NCI-H82 treated with DMSO at 0.1 percent for 48 hours (cell line): Measurements from ENCODE around the gene ZBTB9.
"Not testable (repeated sequence)": the region's sequence is repeated elsewhere in the genome, so short reads cannot be mapped to it uniquely, and the experiment has no call there.

Experiments used
- DNase-seq: peaks from one replicate; lab custom pipeline; 2025; ENCODE audit not compliant: unreplicated experiment; lab: John Stamatoyannopoulos, UW

Gene ZBTB9

DNA sequence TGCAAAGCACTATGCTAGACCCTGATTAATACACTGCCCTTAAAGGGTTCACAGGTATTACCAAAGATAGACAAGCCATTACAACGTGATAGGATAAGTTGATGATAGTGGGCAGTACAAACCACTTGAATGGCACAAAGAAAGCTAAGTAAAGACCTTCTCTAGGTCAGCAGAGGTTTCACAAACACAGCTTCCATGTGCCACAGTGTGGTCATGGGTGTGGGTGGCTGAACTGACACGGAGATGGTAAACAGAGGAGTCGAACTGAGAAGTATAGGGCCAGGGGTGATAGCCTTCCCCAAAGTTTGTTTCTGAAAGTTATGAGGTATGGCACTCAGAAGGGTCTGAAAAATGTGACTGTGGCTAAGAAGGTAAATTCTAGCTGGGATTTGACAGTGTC is 4.3 kb downstream of the ZBTB9 start:
- no peak for DNase-seq

DNA sequence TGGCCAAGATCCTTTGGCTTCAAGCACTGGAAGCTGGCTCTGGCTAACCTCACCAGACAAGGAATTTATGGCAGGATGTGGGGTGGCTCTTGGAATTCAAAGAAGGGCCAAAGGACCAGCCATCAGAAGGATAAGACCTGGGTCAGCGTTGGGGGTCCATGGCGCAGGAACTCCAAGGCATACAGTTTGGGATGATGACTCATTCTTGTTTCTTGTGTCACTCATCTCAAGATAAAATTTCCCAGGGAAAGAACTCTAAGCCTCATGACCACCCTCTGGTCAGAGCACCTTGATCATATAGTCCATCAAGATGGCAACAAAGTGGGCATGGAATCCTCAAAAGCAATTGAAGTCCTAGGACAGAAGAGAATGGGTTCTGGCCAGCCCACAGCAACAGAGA is 4.8 kb downstream of the ZBTB9 start:
- no peak for DNase-seq

- DNase-seq = no peak
Observed at GRCh38 chr6:33466075-33466735, 11.8 kb downstream of the ZBTB9 start.

GRCh38 chr6:33467091-33467490 is 12.7 kb downstream of the ZBTB9 start:
- DNase-seq = no peak

GRCh38 chr6:33469661-33470060 is 15.3 kb downstream of the ZBTB9 start:
- no peak for DNase-seq

DNA sequence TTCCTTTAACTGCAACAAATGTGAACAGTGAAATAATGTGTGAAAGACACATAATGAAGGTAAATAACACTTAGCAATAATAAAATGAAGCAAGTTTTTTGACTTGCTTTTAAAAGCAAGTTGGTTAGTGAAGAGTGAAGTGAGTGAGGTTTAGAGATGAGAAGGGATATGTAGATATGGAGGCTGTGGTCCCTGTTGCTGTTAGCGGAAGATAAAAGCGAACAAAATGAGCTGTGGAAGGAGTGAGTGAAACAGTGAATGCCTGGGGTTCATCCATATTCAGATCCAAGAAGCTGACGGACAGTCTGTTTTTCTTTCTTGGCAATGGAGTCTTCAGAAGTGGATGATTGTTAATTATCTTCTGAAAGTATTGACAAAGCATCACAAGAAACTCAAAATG is 23.5 kb downstream of the ZBTB9 start:
- DNase-seq = no peak

DNA sequence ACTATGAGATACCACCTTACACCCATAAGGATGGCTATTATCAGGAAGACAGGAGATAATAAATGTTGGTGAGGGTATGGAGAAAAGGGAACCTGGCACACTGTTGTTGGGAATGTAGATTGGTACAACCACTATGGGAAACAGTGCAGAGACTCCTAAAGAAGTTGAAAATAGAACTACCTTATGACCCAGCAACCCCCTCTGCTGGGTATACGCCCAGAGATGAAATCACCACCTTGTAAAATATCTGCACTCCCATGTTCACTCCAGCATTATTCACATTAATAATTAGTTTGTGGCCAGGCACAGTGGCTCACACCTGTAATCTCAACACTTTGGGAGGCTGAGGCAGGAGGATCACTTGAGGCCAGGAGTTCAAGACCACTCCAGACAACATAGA is 26.8 kb downstream of the ZBTB9 start:
- no peak for DNase-seq

- not testable (repeated sequence) for DNase-seq
Observed at GRCh38 chr6:33482620-33483019, 28.2 kb downstream of the ZBTB9 start.

DNA sequence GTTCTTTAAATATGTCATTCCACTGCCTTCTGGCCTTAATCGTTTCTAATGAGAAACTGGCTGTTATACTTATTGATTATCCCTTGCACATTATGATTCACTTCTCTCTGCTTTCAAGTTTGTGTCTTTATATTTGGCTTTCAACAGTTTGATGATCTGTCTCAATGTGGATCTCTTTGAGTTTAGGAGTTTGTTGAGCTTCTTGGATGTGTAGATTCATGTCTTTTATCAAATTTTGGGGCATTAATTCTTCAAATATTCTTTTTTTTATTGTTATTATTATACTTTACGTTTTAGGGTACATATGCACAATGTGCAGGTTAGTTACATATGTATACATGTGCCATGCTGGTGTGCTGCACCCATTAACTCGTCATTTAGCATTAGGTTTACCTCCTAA is 29.3 kb downstream of the ZBTB9 start:
- no peak for DNase-seq

DNA sequence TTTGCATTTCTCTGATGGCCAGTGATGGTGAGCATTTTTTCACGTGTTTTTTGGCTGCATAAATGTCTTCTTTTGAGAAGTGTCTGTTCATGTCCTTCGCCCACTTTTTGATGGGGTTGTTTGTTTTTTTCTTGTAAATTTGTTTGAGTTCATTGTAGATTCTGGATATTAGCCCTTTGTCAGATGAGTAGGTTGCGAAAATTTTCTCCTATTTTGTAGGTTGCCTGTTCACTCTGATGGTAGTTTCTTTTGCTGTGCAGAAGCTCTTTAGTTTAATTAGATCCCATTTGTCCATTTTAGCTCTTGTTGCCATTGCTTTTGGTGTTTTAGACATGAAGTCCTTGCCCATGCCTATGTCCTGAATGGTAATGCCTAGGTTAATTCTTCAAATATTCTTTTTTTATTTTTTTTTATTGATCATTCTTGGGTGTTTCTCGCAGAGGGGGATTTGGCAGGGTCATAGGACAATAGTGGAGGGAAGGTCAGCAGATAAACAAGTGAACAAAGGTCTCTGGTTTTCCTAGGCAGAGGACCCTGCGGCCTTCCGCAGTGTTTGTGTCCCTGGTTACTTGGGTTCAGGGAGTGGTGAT is 30.4 kb downstream of the ZBTB9 start:
- not testable (repeated sequence) for DNase-seq

DNA sequence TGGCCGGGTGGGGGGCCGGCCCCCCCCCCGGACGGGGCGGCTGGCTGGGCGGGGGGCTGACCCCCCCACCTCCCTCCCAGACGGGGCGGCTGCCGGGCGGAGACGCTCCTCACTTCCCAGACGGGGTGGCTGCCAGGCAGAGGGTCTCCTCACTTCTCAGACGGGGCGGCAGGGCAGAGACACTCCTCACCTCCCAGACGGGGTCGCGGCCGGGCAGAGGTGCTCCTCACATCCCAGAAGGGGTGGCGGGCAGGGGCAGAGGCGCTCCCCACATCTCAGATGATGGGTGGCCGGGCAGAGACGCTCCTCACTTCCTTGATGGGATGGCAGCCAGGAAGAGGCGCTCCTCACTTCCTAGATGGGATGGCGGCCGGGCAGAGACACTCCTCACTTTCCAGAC is 31.3 kb downstream of the ZBTB9 start:
- not testable (repeated sequence) for DNase-seq

DNA sequence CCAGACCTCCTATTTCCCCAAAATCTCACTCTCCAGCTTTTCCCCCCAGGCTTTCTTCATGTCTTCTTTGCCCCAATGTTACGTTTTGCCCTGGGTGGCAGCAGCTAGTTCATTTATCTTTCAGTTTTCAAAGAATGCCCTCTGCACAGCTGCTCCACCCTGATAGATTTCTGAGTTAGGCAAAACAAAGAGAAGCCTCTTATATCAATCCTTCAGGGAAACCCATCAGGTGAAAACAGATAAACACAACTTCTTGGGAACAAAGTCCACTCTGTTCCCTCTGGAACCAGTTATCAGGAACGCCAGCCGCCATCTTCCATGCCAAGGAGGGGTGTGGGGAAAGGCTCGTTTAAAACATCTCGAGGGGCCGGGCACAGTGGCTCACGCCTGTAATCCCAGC is 34.0 kb downstream of the ZBTB9 start:
- no peak for DNase-seq

DNA sequence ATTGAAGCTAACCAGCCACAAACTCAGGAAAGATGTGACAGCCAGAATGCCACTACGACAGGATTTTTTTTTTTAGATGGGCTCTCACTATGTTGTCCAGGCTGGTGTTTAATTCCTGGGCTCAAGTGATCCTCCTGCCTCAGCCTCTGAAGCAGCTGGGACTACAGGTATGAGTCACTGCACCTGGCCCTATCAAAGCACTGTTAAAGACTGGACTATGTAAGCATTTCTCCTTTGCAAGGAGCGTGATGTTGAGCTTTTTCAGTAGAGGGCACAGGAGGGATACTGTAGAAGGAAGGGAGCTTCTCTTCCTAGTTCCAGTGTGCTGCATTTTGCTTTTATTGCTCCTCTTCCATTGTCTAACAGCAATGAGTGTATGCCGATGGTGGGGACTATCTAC is 35.8 kb downstream of the ZBTB9 start:
- no peak for DNase-seq

- DNase-seq = no peak
Observed at GRCh38 chr6:33490621-33491020, 36.2 kb downstream of the ZBTB9 start.

DNA sequence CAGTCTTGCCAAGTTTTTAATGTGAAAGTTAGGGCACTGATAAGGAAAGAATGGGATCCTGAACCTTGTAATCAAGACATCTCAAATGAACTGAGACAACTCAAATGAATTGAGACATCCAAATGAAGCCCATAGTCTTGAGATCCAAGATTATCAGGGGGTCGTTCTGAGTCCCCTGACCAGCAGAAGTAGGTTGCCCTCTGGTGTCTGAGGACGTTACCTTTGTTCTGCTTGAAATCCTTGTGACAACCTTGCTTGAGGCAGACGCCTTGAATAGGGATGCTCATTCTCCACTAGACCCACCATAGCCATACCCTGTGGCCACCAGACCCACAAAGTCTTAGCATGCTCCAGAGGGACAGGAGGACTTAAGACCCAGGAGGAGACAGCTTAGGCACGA is 37.7 kb downstream of the ZBTB9 start:
- no peak for DNase-seq

DNA sequence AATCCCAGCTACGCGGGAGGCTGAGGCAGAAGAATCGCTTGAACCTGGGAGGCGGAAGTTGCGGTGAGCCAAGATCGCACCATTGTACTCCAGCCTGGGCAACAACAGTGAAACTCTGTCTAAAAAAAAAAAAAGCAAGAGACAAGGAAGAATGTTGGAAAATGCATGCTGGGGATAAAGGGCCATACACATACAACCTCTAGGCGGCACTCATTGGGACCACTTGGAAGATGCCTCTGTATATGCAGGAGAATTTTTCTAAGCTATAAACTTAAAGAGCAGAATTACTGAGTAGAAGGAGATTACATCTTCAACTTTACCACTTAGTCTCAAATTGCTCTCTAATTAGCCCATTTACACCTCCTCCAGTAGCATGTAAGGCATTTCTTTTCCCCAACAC is 42.8 kb downstream of the ZBTB9 start:
- DNase-seq = no peak

DNA sequence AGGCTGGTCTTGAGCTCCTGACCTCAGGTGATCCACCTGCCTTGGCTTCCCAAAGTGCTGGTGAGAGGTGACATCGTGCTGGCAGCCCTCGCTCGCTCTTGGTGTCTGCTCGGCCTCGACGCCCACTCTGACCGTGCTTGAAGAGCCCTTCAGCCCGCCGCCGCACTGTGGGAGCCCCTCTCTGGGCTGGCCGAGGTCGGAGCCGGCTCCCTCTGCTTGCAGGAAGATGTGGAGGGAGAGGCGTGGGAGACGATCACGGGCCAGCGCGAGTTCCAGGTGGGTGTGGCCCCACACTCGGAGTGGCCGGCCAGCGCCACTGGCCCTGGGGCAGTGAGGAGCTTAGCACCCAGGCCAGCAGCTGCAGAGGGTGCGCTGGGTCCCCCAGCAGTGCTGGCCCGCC is 48.1 kb downstream of the ZBTB9 start:
- DNase-seq = no peak

GRCh38 chr6:33504486-33504885 is 50.1 kb downstream of the ZBTB9 start:
- no peak for DNase-seq

- no peak for DNase-seq
Observed at GRCh38 chr6:33505548-33506370, 51.4 kb downstream of the ZBTB9 start.
